ENCODE data around the gene CSTPP1.

Gene CSTPP1

DNA sequence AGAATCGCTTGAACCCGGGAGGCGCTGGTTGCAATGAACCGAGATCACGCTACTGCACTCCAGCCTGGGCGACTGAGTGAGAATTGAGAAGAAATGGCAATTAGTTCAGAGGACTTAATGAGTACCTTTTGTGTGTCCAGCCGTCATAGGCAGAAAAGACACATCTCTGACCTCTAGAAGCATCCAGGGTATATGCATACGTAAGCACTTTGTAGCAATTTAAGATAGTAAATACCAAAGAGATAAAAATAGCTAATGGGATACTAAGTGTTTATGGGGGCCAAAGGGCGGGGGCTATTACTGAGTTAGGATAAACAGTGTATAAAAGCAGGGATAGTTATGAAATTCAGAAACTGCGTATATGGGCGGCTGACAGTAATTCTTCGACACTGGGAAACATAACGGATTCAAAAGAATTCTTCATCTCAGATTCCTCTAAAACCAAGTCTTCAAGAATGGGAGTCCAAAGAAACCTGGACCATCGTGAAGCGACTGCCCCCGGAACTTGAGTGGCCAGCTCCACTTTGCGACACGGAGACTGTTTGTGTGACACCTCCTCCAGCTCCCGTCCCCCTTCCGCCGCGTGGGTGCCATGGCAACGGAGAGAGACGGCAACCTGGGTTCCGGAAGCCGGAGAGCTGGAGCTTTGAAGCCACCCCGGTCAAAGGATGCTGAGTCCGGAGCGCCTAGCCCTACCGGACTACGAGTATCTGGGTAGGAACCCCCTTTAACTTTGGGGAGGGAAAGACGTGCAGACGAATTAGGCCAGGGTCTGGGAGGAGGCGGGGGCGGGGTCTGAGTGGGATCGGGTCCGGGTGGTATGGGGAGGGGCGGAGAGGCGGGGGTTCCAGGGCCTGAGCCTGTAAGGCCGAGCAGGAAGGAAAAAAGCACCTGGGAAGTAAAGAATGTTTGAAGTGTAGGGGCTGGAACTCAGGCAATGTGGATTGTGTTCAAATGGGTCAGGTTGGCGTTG is at the start of gene CSTPP1:
CSTPP1 (plus strand) TSS at position 624 of the 973 bp plus-strand sequence; CDS start at position 669, 45 bp downstream.
- no peak for TF ChIP-seq EZH2phosphoT487 (conservative IDR thresholded peaks at IDR 0.05; ENCODE audit: low read length)
- TF ChIP-seq, protein P1, sequence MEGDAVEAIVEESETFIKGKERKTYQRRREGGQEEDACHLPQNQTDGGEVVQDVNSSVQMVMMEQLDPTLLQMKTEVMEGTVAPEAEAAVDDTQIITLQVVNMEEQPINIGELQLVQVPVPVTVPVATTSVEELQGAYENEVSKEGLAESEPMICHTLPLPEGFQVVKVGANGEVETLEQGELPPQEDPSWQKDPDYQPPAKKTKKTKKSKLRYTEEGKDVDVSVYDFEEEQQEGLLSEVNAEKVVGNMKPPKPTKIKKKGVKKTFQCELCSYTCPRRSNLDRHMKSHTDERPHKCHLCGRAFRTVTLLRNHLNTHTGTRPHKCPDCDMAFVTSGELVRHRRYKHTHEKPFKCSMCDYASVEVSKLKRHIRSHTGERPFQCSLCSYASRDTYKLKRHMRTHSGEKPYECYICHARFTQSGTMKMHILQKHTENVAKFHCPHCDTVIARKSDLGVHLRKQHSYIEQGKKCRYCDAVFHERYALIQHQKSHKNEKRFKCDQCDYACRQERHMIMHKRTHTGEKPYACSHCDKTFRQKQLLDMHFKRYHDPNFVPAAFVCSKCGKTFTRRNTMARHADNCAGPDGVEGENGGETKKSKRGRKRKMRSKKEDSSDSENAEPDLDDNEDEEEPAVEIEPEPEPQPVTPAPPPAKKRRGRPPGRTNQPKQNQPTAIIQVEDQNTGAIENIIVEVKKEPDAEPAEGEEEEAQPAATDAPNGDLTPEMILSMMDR (IDR thresholded peaks at IDR 0.05; ENCODE audit: insufficient read depth, low read length, poor library complexity, severe bottlenecking), result no peak
- H3K27ac ChIP-seq (ENCODE audit: low read depth, low read length), result no peak within 1 kb of the TSS

DNA sequence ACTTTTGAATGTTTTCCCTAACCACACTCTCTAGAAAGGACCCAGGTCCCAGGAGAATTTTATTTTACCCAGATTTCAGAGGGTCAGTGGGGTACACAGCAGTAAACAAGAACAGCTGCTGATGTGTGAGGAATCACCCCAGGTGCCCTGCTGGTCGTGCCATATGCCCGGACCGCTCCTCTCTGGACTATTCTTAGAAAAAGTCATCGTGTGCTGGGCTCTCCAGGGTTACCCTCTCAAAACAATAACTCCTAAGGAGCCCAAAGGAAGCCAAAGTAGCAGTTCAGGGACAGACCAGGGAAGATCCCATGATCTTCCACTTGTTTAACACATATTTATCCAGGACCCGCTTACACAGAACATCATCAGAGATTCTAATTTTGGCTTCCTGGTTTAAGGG is 47.9 kb upstream of the CSTPP1 start:
- Histone ChIP-seq H3K79me2 (ENCODE audit: insufficient read depth, low read length) (no peaks in the 10 kb centered on the region), H3K9me3 (ENCODE audit: insufficient read depth, low read length) (no peaks in the 10 kb centered on the region), H4K20me1 (ENCODE audit: low read depth, low read length) (no peaks in the 10 kb centered on the region), H3K4me2 (ENCODE audit: low read depth, low read length, poor library complexity, severe bottlenecking) (no peak overlapping the region), H3K9ac (ENCODE audit: low read length) (no peak overlapping the region), H3F3A (ENCODE audit: insufficient read depth) (no peaks in the 10 kb centered on the region), H3K9me2 (replicated peaks; ENCODE audit: insufficient read depth, low read length) (no peaks in the 10 kb centered on the region), H3K36me3 (ENCODE audit: low read length) (no peaks in the 10 kb centered on the region), H2AFZ (ENCODE audit: low read depth, low read length, severe bottlenecking) (no peak overlapping the region), H3K27me3 (ENCODE audit: low read length) (no peaks in the 10 kb centered on the region), H3K4me3 (ENCODE audit: insufficient read depth, low read length, poor library complexity, severe bottlenecking) (no peak overlapping the region), H3K27ac (ENCODE audit: low read depth, low read length) (no peak overlapping the region)
- no peak for TF ChIP-seq EZH2phosphoT487 (conservative IDR thresholded peaks at IDR 0.05; ENCODE audit: low read length)
- TF ChIP-seq, protein P1 (IDR thresholded peaks at IDR 0.05; ENCODE audit: insufficient read depth, low read length, poor library complexity, severe bottlenecking), result no peak

More for the DNA sequence above, at the start of gene CSTPP1:
- H3K4me3 ChIP-seq (ENCODE audit: insufficient read depth, low read length, poor library complexity, severe bottlenecking), result peak within 1 kb of the TSS; percentile 88
- H3K9me2 ChIP-seq (replicated peaks; ENCODE audit: insufficient read depth, low read length), result no peaks in the 10 kb centered on the region
- H3K36me3 ChIP-seq (ENCODE audit: low read length), result no peaks in the 10 kb centered on the region
- H3K4me2 ChIP-seq (ENCODE audit: low read depth, low read length, poor library complexity, severe bottlenecking), result peak within 1 kb of the TSS; percentile 96
- no peaks in the 10 kb centered on the region for H3K79me2 ChIP-seq (ENCODE audit: insufficient read depth, low read length)
- peak within 1 kb of the TSS; percentile 100 for H2AFZ ChIP-seq (ENCODE audit: low read depth, low read length, severe bottlenecking)
- H3K27me3 ChIP-seq (ENCODE audit: low read length), result no peaks in the 10 kb centered on the region
- no peaks in the 10 kb centered on the region for H3K9me3 ChIP-seq (ENCODE audit: insufficient read depth, low read length)
- peak within 1 kb of the TSS; percentile 60 for H3K9ac ChIP-seq (ENCODE audit: low read length)
- H4K20me1 ChIP-seq (ENCODE audit: low read depth, low read length), result no peaks in the 10 kb centered on the region
- H3F3A ChIP-seq (ENCODE audit: insufficient read depth), result no peaks in the 10 kb centered on the region

GRCh38 chr11:46889251-46889650 is 47.3 kb upstream of the CSTPP1 start:
- no peaks in the 10 kb centered on the region for H4K20me1 ChIP-seq (ENCODE audit: low read depth, low read length)
- no peaks in the 10 kb centered on the region for H3K36me3 ChIP-seq (ENCODE audit: low read length)
- TF ChIP-seq, protein P1 (IDR thresholded peaks at IDR 0.05; ENCODE audit: insufficient read depth, low read length, poor library complexity, severe bottlenecking), result no peak
- no peak for TF ChIP-seq EZH2phosphoT487 (conservative IDR thresholded peaks at IDR 0.05; ENCODE audit: low read length)

More at GRCh38 chr11:46889251-46889650, 47.3 kb upstream of the CSTPP1 start:
- Histone ChIP-seq H3K9ac (ENCODE audit: low read length) (no peak overlapping the region), H3K27me3 (ENCODE audit: low read length) (no peaks in the 10 kb centered on the region), H3K27ac (ENCODE audit: low read depth, low read length) (no peak overlapping the region), H3K79me2 (ENCODE audit: insufficient read depth, low read length) (no peaks in the 10 kb centered on the region), H3F3A (ENCODE audit: insufficient read depth) (no peaks in the 10 kb centered on the region), H3K4me3 (ENCODE audit: insufficient read depth, low read length, poor library complexity, severe bottlenecking) (no peak overlapping the region), H3K4me2 (ENCODE audit: low read depth, low read length, poor library complexity, severe bottlenecking) (no peak overlapping the region), H3K9me3 (ENCODE audit: insufficient read depth, low read length) (no peaks in the 10 kb centered on the region), H2AFZ (ENCODE audit: low read depth, low read length, severe bottlenecking) (no peak overlapping the region), H3K9me2 (replicated peaks; ENCODE audit: insufficient read depth, low read length) (no peaks in the 10 kb centered on the region)
